Embryonic facial prominence (tissue), 1 donor: ENCODE results near the gene SDK1.

Experiments
- DNase-seq: peaks from one replicate; pipeline ENCODE4 v3.0.0-alpha.2; 2016; ENCODE audit errors: extremely low spot score

SDK1 gene

GRCh38 chr7:3415861-3416312, 114.8 kb downstream of the SDK1 start:
- no peak for DNase-seq

DNA sequence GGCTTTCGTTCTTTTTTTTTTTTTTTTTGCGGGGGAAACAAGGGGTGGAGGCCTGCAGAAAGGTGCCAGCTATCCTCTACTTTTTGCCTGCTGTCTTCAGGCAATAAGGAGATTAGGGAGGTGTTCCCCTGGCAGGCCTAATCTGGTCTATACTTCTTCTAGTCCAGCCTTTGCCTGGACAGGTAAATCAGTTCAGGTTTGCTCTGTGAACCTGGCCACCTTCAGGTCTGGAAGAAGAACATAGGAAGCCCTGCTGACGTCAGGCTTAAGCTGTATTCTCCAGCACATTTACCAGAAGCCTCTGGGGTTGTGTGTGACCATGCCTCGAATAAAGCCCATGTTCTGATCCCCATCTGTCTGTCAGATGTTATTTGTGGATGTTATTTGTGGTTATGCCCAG, 115.4 kb downstream of the SDK1 start:
- DNase-seq = no peak

DNA sequence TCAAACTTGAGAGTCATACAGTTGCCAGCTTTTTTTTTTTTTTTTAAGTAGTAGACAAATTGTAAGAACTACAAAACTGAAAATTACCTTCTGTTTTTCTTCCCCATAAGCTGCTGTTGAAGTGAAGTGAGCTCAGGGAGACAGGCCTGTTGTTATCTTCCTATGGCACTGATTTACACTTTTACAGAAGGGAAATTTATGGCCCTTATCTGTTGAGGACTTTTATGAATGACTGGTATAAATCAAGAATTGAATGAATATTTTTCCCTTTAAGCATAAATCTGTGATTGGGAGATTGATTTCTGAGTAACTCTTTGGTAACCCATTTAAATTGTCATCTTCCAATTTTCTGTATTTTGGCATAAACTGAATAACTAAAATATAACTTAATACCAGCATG, 124.0 kb downstream of the SDK1 start:
- DNase-seq = no peak

- DNase-seq = no peak
Observed at GRCh38 chr7:3426064-3426463, 125.0 kb downstream of the SDK1 start.

- no peak for DNase-seq
Observed at GRCh38 chr7:3427957-3428356, 126.9 kb downstream of the SDK1 start.

- DNase-seq = no peak
Observed at GRCh38 chr7:3429981-3430380, 128.9 kb downstream of the SDK1 start.

DNA sequence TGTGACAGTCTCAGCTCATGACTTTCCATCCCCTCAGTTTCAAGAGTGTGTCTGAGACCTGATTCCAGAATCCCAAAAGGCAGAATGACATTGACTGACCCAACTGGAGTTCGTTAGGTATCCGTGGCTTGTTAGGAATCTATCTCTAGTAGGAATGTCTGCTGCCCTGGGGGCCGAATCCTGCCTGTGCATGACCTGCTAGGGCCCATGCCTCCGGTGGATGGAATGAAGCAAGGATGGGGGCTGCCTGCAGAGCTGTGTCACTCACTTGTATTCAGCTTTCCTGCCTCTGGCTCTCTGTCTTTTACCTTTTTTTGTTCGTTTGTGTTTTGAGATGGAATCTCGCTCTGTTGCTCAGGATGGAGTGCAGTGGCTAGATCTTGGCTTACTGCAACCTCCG, 129.5 kb downstream of the SDK1 start:
- DNase-seq = no peak

- DNase-seq = no peak
Observed at GRCh38 chr7:3431306-3431705, 130.3 kb downstream of the SDK1 start.

GRCh38 chr7:3432911-3433310, 131.9 kb downstream of the SDK1 start:
- DNase-seq = no peak

DNA sequence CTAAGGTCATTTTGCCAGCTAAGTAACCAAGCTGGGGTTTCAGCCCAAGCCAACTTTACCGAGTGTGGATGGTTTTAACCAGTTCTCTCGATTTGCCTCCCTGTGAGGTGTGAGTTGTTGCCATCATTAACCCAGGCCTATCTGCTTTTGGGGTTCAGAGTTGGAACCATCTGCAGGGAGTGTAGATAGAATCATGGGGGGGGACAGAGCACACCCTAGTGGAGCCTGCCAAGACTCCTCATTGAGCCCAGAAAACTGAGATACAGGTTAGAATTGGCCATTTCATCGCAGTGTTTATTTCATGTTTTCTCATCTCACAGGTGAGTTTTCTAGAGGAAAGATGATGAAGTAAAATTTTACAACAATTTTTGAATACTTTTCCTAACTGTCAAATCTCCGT, 133.6 kb downstream of the SDK1 start:
- no peak for DNase-seq

DNA sequence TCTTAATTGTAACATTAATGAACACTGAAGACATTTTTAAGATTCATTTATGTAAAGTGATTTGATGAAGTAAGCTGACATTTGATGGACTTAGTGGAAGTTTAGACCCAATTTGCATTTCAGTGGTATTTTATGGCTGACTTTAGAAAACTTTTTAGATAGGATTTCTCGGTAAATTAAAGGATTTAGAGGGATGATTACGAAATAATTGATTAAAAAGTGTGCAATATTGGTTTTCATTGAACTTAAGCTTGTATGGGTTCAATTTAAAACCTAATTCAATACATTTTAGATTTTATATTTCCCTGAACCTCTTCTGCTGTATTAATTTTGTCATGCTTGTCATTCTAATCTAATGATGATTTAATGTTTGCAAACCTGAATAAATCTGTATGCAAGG, 135.1 kb downstream of the SDK1 start:
- no peak for DNase-seq

DNA sequence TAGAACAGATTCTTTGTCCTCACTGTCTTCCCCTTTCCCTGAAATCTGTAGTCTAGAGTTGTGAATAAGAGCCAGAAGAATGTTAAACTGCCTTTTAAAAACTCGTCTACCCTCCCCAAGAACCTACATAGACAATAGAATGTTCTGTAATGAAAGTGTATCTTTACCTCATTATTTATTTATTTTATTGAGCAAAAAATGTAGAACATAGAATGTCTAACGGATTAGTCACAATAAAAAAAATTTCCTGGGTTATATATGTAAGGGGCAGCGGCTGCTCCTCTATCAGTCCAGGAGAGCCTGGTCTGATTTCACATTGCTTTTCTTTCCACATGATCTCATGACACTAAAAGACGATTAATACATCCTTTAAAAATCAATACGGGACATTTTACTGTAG, 135.7 kb downstream of the SDK1 start:
- DNase-seq = no peak

- DNase-seq = no peak
Observed at GRCh38 chr7:3437467-3437866, 136.4 kb downstream of the SDK1 start.

GRCh38 chr7:3438352-3438751, 137.3 kb downstream of the SDK1 start:
- DNase-seq = no peak

GRCh38 chr7:3439333-3440030, 138.4 kb downstream of the SDK1 start:
- DNase-seq = no peak

- no peak for DNase-seq
Observed at GRCh38 chr7:3440509-3440908, 139.5 kb downstream of the SDK1 start.

DNA sequence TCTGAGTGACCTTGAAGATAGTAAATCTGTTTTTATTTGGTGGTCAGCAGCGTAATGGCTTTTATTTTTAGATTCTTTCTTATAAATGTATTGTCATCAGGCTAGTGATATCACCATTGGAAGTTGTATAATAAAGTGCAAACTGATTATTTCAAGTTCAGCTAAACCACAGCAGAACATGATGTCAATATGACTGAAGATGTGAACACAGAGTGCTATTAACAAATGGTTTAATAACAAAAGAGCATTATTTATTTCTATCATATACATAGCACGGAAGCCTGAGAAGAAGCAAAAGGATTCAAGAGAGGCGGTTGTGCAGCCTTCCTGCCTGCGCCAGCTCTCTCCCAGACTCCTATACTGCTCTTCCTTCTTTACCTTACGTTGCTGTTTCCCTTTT, 142.7 kb downstream of the SDK1 start:
- no peak for DNase-seq

- no peak for DNase-seq
Observed at GRCh38 chr7:3446786-3447185, 145.7 kb downstream of the SDK1 start.

- DNase-seq = no peak
Observed at GRCh38 chr7:3451701-3452100, 150.6 kb downstream of the SDK1 start.

GRCh38 chr7:3453398-3453797, 152.3 kb downstream of the SDK1 start:
- DNase-seq = no peak

DNA sequence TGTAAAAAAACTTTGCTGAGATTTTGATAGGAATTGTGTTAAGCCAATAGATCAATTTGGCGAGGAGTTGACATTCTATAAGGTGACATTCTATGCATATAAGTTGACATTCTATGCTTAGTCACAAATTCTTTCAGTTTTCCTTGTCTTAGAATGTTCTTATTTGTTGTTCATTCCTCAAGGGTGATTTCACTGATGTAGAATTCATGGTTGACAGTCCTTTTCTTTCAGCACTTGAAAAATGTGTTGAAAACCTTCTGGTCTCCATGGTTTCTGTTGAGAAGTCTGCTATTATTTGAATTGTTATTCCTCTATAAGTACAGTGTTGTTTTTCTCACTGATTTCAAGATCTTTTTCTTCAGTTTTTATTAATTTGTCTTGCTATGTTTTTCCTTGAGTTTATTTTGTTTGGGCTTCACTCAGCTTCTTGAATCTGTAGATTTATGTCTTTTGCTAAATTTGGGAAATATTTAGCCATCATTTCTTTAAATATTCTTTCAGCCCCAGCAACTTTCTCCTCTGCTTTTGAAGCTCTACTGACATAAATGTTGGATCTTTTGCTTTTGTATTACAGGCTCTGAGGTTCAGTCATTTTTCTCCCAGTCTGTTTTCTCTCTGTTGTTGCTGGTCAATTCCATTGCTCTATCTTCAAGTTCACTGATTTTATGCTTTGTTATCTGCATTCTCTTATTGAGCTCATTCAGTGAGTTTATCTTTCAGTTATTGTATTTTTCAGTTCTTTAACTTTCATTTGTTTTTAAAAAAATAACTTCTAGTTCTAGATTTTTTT, 154.9 kb downstream of the SDK1 start:
- DNase-seq = no peak

DNA sequence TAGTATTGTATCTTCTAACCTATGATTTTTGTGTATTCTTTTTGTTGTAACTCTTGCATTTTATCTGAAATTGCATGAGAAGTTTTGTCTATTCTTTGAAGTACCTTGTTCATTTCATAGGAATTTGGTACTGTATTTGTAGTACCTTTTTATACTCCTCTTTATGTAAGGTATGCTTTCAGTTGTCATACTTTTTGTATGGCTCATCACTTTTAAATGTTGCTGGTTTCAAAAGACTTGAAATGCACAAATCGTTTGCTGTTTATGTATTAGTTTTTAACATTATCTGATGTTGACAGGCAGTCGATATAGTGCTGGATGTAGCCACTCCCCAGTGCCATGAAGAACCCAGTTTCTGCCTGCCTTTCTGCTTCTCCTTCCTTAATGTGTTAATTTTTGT, 158.1 kb downstream of the SDK1 start:
- no peak for DNase-seq

- DNase-seq = no peak
Observed at GRCh38 chr7:3461923-3462322, 160.9 kb downstream of the SDK1 start.
